Measurements from ENCODE around the gene NOTCH2. TPM values are rescaled to one million over a fixed set of nuclear protein-coding genes. Genes with fewer than 3 reads are reported as not detected.
A peak's percentile ranks its signal among the peaks of the same experiment; 100 is the strongest.

NOTCH2 gene
- total and polyA plus RNA-seq, 4 donors = 8.7 to 55.3 (median 27.4) TPM

DNA sequence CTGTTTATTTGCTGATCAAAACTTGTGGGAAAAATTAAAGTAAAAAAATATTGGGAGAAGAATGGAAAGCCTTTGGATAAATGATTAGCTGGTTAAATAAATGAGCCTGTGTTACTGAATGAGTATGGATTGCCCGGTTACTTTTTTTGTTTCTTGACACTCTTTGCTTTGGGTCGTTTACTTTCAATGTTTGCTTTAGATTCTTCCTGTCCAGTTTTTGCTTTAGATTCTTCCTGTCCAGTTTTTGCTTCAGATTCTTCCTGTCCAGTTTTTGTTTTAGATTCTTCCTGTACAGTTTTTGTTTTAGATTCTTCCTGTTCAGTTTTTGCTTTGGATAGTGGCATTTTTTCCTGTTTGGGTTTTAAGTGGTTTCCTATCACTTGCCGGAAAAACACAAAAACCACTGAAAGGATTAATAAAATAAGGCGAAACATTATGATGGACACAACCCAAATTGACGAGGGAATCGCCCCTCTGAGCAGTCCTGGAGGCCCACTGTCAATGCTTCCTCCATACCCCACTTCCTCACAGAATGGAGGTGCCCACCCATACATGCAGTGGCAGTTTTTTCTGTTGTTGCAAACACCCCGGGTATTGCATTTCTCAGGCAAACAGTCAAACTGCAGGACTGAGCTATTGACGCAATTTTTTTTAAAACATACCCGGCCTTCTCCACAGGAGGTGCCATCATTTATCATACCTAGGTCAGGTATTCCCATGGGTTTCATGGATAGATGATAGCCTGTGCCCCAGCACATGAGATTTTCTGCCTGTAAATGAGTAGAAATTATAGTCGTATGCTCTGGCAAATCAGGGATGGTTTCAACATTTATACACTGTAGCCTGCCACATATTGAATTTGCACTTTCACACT is 175.4 kb downstream of the NOTCH2 start:
- TF ChIP-seq FOXA2 (IDR thresholded peaks at IDR 0.05) = peak; percentile 32
- peak in 1 of 2 donors; percentile 24 for TF ChIP-seq GABPA (IDR thresholded peaks at IDR 0.05 in 1 of 2, conservative IDR thresholded peaks at IDR 0.05 in 1 of 2)
- TF ChIP-seq HNF4A (conservative IDR thresholded peaks at IDR 0.05) = peak in 1 of 2 donors; percentile 33
- TF ChIP-seq TAF1 (conservative IDR thresholded peaks at IDR 0.05) = no peak
- TF ChIP-seq, protein P1, sequence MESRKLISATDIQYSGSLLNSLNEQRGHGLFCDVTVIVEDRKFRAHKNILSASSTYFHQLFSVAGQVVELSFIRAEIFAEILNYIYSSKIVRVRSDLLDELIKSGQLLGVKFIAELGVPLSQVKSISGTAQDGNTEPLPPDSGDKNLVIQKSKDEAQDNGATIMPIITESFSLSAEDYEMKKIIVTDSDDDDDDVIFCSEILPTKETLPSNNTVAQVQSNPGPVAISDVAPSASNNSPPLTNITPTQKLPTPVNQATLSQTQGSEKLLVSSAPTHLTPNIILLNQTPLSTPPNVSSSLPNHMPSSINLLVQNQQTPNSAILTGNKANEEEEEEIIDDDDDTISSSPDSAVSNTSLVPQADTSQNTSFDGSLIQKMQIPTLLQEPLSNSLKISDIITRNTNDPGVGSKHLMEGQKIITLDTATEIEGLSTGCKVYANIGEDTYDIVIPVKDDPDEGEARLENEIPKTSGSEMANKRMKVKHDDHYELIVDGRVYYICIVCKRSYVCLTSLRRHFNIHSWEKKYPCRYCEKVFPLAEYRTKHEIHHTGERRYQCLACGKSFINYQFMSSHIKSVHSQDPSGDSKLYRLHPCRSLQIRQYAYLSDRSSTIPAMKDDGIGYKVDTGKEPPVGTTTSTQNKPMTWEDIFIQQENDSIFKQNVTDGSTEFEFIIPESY (IDR thresholded peaks at IDR 0.05) = no peak
- TF ChIP-seq, protein P2, sequence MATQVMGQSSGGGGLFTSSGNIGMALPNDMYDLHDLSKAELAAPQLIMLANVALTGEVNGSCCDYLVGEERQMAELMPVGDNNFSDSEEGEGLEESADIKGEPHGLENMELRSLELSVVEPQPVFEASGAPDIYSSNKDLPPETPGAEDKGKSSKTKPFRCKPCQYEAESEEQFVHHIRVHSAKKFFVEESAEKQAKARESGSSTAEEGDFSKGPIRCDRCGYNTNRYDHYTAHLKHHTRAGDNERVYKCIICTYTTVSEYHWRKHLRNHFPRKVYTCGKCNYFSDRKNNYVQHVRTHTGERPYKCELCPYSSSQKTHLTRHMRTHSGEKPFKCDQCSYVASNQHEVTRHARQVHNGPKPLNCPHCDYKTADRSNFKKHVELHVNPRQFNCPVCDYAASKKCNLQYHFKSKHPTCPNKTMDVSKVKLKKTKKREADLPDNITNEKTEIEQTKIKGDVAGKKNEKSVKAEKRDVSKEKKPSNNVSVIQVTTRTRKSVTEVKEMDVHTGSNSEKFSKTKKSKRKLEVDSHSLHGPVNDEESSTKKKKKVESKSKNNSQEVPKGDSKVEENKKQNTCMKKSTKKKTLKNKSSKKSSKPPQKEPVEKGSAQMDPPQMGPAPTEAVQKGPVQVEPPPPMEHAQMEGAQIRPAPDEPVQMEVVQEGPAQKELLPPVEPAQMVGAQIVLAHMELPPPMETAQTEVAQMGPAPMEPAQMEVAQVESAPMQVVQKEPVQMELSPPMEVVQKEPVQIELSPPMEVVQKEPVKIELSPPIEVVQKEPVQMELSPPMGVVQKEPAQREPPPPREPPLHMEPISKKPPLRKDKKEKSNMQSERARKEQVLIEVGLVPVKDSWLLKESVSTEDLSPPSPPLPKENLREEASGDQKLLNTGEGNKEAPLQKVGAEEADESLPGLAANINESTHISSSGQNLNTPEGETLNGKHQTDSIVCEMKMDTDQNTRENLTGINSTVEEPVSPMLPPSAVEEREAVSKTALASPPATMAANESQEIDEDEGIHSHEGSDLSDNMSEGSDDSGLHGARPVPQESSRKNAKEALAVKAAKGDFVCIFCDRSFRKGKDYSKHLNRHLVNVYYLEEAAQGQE (IDR thresholded peaks at IDR 0.05) = peak; percentile 18
- TF ChIP-seq RAD21 (IDR thresholded peaks at IDR 0.05) = peak in 1 of 2 donors; percentile 8
- TF ChIP-seq NR2F2 (IDR thresholded peaks at IDR 0.05) = no peak
- TF ChIP-seq YY1 (IDR thresholded peaks at IDR 0.05) = no peak
- no peak for TF ChIP-seq CTCF (IDR thresholded peaks at IDR 0.05; ENCODE audit: low read depth, low read length, missing input control)
- no peak for TF ChIP-seq EGR1 (IDR thresholded peaks at IDR 0.05; ENCODE audit: low read depth in 2 of 2)
- peak; percentile 22 for TF ChIP-seq SP1 (IDR thresholded peaks at IDR 0.05)
- TF ChIP-seq MAX (IDR thresholded peaks at IDR 0.05) = no peak
- H3K9me3 ChIP-seq (ENCODE audit: control insufficient read depth in 4 of 4, low read length in 3 of 4) = no peaks in the 10 kb centered on the region
- DNase-seq (ENCODE audit: low spot score) = no peak
- peaks cover 2 to 20% (median 9%) of the 10 kb centered on the region in 4 donors for H3K4me1 ChIP-seq (ENCODE audit: control insufficient read depth in 4 of 4, insufficient read depth in 4 of 4, low read length in 3 of 4)
- 49% methylated on average over 10 of the region's 10 CpGs for WGBS
- H3K9ac ChIP-seq (ENCODE audit: low read depth in 1 of 2, low read length in 2 of 2) = no peak overlapping the region
- no peaks in the 10 kb centered on the region for H3K27me3 ChIP-seq (ENCODE audit: control insufficient read depth in 4 of 4, insufficient read depth in 4 of 4, low read length in 3 of 4)
- H3K4me3 ChIP-seq (ENCODE audit: low read depth in 1 of 3, low read length in 3 of 3) = no peak overlapping the region
- peak overlapping the region in 1 of 2 donors; percentile 29 for H3K27ac ChIP-seq (ENCODE audit: low read depth in 1 of 2, low read length in 2 of 2)
- no peaks in the 10 kb centered on the region for H3K36me3 ChIP-seq (ENCODE audit: control insufficient read depth in 4 of 4, insufficient read depth in 3 of 4, low read depth in 1 of 4, low read length in 3 of 4)
